ENCODE results near the gene LMTK3. TPM values are rescaled to one million over a fixed set of nuclear protein-coding genes. Genes with fewer than 3 reads are reported as not detected.

The LMTK3 gene
- polyA plus RNA-seq, 1 donor from 2014 or later = 8.1 TPM

GRCh38 chr19:48502350-48503018 lies 9.2 kb downstream of the LMTK3 start:
- H3K27me3 ChIP-seq (ENCODE audit: insufficient read depth, low read depth, low read length) = no peaks in the 10 kb centered on the region
- no peaks in the 10 kb centered on the region for H3F3A ChIP-seq (ENCODE audit: insufficient read depth, low read length, poor library complexity, severe bottlenecking)
- no peaks in the 10 kb centered on the region for H3K79me2 ChIP-seq (replicated peaks; ENCODE audit: insufficient read depth, low read length)
- H3K27ac ChIP-seq (ENCODE audit: low read length) = no peak overlapping the region
- H2AFZ ChIP-seq (ENCODE audit: low read depth, low read length) = no peak overlapping the region
- no peak overlapping the region for H3K4me3 ChIP-seq (ENCODE audit: low read length)
- no peaks in the 10 kb centered on the region for H4K20me1 ChIP-seq (ENCODE audit: insufficient read depth)
- H3K9me3 ChIP-seq (ENCODE audit: low read length) = no peaks in the 10 kb centered on the region
- no peak overlapping the region for H3K4me2 ChIP-seq (ENCODE audit: low read length)
- no peak overlapping the region for H3K9ac ChIP-seq (ENCODE audit: low read length)
- H3K36me3 ChIP-seq (ENCODE audit: insufficient read depth, low read length) = no peaks in the 10 kb centered on the region
- no peaks in the 10 kb centered on the region for H3K9me2 ChIP-seq (ENCODE audit: insufficient read depth, low read length)
- no peak for TF ChIP-seq CTCF (IDR thresholded peaks at IDR 0.05; ENCODE audit: poor library complexity, severe bottlenecking)

GRCh38 chr19:48501494-48502349 lies 9.9 kb downstream of the LMTK3 start:
- Histone ChIP-seq H3K4me3 (ENCODE audit: low read length) (no peak overlapping the region), H3K79me2 (replicated peaks; ENCODE audit: insufficient read depth, low read length) (no peaks in the 10 kb centered on the region), H3K27ac (ENCODE audit: low read length) (no peak overlapping the region), H3K36me3 (ENCODE audit: insufficient read depth, low read length) (no peaks in the 10 kb centered on the region), H3K9ac (ENCODE audit: low read length) (no peak overlapping the region), H3F3A (ENCODE audit: insufficient read depth, low read length, poor library complexity, severe bottlenecking) (no peaks in the 10 kb centered on the region), H2AFZ (ENCODE audit: low read depth, low read length) (no peak overlapping the region), H3K27me3 (ENCODE audit: insufficient read depth, low read depth, low read length) (no peaks in the 10 kb centered on the region), H3K9me3 (ENCODE audit: low read length) (no peaks in the 10 kb centered on the region), H3K4me2 (ENCODE audit: low read length) (no peak overlapping the region), H4K20me1 (ENCODE audit: insufficient read depth) (no peaks in the 10 kb centered on the region), H3K9me2 (ENCODE audit: insufficient read depth, low read length) (no peaks in the 10 kb centered on the region)
- TF ChIP-seq EZH2 (IDR thresholded peaks at IDR 0.05; ENCODE audit: borderline replicate concordance, insufficient read depth, low read length, poor library complexity, severe bottlenecking) (no peak), REST (IDR thresholded peaks at IDR 0.05; ENCODE audit: borderline replicate concordance) (no peak), POLR2AphosphoS5 (IDR thresholded peaks at IDR 0.05) (no peak), MXI1 (conservative IDR thresholded peaks at IDR 0.05; ENCODE audit: poor library complexity, severe bottlenecking) (no peak), SMC3 (conservative IDR thresholded peaks at IDR 0.05; ENCODE audit: poor library complexity) (no peak), CTCF (IDR thresholded peaks at IDR 0.05; ENCODE audit: poor library complexity, severe bottlenecking) (no peak), EP300 (conservative IDR thresholded peaks at IDR 0.05; ENCODE audit: poor library complexity, severe bottlenecking) (no peak), TAF1 (IDR thresholded peaks at IDR 0.05; ENCODE audit: low read depth) (no peak), RAD21 (conservative IDR thresholded peaks at IDR 0.05) (no peak)
